Pulmonary artery endothelial cell (primary cell): Measurements from ENCODE around the gene RTKN. TPM values are rescaled to one million over a fixed set of nuclear protein-coding genes. Genes with fewer than 3 reads are reported as not detected.
"Not testable (repeated sequence)": the region's sequence is repeated elsewhere in the genome, so short reads cannot be mapped to it uniquely, and the experiment has no call there.

Experiments used
- DNase-seq: peaks from one replicate; pipeline ENCODE4 v3.0.0-alpha.2; 2011; ENCODE audit warnings: low read depth, low spot score
- total RNA-seq: library from RNA; depleted of rRNA; stranded (reverse); fragments of >200 nt; gene quantifications from 2 replicates; pipeline ENCODE4 v1.2.3, GENCODE V29; 2014

The RTKN gene
- total RNA-seq, 1 donor from 2014 or later: 6.1 TPM

- no peak for DNase-seq
Measured at GRCh38 chr2:74461187-74462053, 19.7 kb upstream of the RTKN start.

- DNase-seq: not testable (repeated sequence)
Measured at GRCh38 chr2:74460187-74460586, 18.4 kb upstream of the RTKN start.

- DNase-seq: not testable (repeated sequence)
Measured at GRCh38 chr2:74459503-74460118, 17.9 kb upstream of the RTKN start.

- no peak for DNase-seq
Measured at GRCh38 chr2:74458938-74459363, 17.2 kb upstream of the RTKN start.

GRCh38 chr2:74458132-74458937 lies 16.6 kb upstream of the RTKN start, which contains the start of gene WBP1:
Gene WBP1 (plus strand): TSS chr2:74458438. CDS start chr2:74458603, 165 bp downstream.
- peak; percentile 100 for DNase-seq

GRCh38 chr2:74457549-74458131 lies 15.9 kb upstream of the RTKN start:
- DNase-seq: no peak

GRCh38 chr2:74457129-74457548 lies 15.4 kb upstream of the RTKN start:
- DNase-seq: no peak

- peak; percentile 92 for DNase-seq
Measured at GRCh38 chr2:74454654-74455511, 13.1 kb upstream of the RTKN start, which contains the start of gene INO80B. Gene INO80B (plus strand): TSS chr2:74455087. CDS start chr2:74455117, 30 bp downstream.

GRCh38 chr2:74450570-74451190 lies 8.9 kb upstream of the RTKN start:
- DNase-seq: no peak

- no peak for DNase-seq
Measured at GRCh38 chr2:74448771-74449170, 7.0 kb upstream of the RTKN start.

GRCh38 chr2:74447230-74447999 lies 5.7 kb upstream of the RTKN start:
- no peak for DNase-seq

GRCh38 chr2:74444498-74445318 lies 3.0 kb upstream of the RTKN start:
- DNase-seq: no peak

- not testable (repeated sequence) for DNase-seq
Measured at GRCh38 chr2:74442483-74443297, 953 bp upstream of the RTKN start.

- no peak for DNase-seq
Measured at GRCh38 chr2:74441170-74441689, 507 bp downstream of the RTKN start.

- peak; percentile 24 for DNase-seq
Measured at GRCh38 chr2:74440378-74441169, 1.2 kb downstream of the RTKN start.

- no peak for DNase-seq
Measured at GRCh38 chr2:74439803-74440377, 1.8 kb downstream of the RTKN start.
